Coronary artery (tissue), 2 donors: ENCODE results near the gene PKN2.
"Not testable (repeated sequence)": the region's sequence is repeated elsewhere in the genome, so short reads cannot be mapped to it uniquely, and the experiment has no call there.

ENCODE experiments used
- DNase-seq: peaks from one replicate; pipeline ENCODE4 v3.0.0-alpha.2; 2017; ENCODE audit warnings: low spot score
- H3K27ac ChIP-seq, 2 donors: fragments of 200-600 bp; sonication (generic); one replicate each; pipeline ENCODE4 v1.5.1; 2016 to 2019
- H3K4me3 ChIP-seq: fragments of 200-600 bp; sonication (generic); 2 replicates; pipeline ENCODE4 v1.5.1; 2016; ENCODE audit warnings: mild to moderate bottlenecking, moderate library complexity
- TF ChIP-seq, protein P1 (sequence below): fragments of 200-600 bp; sonication (generic); IDR thresholded peaks from one replicate; pipeline ENCODE4 v1.5.1; 2019; ENCODE audit warnings: antibody characterized with exemption

The PKN2 gene

DNA sequence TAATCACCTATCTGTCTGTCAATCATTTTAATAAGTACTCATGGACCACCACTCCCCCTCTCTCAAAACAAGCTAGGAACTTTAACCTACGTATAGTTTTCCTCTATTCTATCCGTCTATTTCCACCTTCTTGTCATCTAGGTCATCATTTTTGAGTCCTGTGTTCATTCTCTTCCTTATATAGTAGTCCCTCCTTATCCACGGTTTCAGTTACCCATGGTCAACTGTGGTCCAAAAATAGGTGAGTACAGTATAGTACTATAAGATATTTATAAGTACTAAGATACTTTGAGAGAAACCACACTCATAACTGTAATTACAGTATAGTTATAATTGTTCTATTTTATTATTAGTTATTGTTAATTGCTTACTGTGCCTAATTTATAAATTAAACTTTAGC is 7.5 kb downstream of the PKN2 start:
- DNase-seq: no peak
- Histone ChIP-seq H3K27ac (no peak overlapping the region), H3K4me3 (no peak overlapping the region)
- TF ChIP-seq, protein P1, sequence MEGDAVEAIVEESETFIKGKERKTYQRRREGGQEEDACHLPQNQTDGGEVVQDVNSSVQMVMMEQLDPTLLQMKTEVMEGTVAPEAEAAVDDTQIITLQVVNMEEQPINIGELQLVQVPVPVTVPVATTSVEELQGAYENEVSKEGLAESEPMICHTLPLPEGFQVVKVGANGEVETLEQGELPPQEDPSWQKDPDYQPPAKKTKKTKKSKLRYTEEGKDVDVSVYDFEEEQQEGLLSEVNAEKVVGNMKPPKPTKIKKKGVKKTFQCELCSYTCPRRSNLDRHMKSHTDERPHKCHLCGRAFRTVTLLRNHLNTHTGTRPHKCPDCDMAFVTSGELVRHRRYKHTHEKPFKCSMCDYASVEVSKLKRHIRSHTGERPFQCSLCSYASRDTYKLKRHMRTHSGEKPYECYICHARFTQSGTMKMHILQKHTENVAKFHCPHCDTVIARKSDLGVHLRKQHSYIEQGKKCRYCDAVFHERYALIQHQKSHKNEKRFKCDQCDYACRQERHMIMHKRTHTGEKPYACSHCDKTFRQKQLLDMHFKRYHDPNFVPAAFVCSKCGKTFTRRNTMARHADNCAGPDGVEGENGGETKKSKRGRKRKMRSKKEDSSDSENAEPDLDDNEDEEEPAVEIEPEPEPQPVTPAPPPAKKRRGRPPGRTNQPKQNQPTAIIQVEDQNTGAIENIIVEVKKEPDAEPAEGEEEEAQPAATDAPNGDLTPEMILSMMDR: no peak

DNA sequence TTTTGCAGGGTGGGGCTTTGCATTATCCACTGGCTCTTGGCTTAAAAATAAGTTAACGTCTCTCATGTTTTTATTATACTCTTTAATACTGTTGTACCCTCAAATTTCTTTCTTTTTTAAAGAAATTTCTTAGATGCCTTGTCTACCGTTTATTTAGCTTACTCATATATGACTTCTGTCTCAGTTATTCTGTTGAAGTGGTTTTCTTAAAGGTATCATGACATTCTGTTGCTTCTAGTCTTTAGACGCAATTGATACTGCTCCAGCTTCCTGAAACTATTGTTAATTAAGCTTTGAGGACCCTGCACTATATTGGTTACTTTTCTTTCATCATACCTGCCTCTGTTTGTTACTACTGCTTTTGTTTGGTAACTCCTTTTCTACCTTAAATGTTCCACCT is 11.7 kb downstream of the PKN2 start:
- Histone ChIP-seq H3K27ac (no peak overlapping the region), H3K4me3 (no peak overlapping the region)
- DNase-seq: no peak
- TF ChIP-seq, protein P1: no peak

DNA sequence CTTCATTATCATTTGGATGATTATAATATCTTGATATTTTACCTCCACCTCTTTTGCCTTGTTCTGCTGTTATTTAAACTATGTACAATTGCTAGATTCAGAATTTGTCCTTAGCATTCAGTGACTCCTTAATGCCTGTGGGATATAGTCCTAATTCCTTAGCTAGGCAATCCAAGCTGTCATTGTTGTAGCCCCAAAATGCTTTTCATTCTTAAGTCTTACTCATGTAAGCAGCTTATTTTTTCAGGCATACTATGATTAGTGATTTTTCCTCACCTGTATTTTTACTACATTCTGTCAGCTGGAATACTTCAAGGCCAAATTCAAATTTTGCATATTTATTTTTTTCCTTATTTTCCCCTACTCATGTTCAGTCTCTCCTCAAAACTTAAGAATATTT is 13.4 kb downstream of the PKN2 start:
- TF ChIP-seq, protein P1: no peak
- no peak overlapping the region for H3K4me3 ChIP-seq
- H3K27ac ChIP-seq: no peak overlapping the region
- no peak for DNase-seq

DNA sequence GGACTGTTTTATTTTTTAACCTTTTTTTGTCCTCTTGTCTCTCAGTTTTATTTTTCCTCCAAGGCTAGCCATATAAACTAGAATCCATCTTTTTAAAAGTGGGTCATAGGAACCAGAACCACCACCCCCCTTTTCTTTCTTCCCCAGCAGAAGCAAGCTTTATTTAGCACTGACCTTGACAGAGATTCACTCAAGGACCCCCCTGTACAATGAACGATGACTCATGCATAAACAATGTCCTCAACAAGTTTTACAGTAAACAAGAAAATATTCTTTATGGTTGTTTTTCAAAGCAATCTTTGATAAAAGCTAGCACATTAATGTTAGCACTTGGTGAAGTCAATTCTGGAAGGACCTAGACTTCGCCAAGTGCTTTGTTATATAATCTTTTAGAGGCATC is 14.1 kb downstream of the PKN2 start:
- H3K4me3 ChIP-seq: no peak overlapping the region
- no peak for DNase-seq
- TF ChIP-seq, protein P1: no peak

DNA sequence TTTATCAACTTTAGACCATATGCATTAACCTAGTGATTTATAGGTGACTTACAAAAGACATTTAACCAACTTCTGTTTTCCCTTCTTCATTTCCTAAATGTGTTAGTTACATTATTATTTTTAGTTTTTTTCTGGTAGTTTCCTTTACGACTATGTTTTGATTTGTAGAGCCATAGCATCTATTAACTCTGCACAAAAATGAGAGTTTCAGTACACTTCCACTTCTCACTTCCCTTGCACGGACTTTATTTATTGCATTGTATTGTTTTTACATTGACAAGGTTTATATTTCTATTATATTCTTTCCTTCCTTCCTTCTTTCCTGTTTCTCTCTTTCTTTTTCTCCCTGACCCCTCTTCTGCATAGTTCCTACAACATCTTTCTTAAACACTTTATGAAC is 14.7 kb downstream of the PKN2 start:
- Histone ChIP-seq H3K4me3 (no peak overlapping the region), H3K27ac (no peak overlapping the region)
- TF ChIP-seq, protein P1: no peak
- DNase-seq: no peak

More for the DNA sequence above, 14.1 kb downstream of the PKN2 start:
- H3K27ac ChIP-seq: no peak overlapping the region

DNA sequence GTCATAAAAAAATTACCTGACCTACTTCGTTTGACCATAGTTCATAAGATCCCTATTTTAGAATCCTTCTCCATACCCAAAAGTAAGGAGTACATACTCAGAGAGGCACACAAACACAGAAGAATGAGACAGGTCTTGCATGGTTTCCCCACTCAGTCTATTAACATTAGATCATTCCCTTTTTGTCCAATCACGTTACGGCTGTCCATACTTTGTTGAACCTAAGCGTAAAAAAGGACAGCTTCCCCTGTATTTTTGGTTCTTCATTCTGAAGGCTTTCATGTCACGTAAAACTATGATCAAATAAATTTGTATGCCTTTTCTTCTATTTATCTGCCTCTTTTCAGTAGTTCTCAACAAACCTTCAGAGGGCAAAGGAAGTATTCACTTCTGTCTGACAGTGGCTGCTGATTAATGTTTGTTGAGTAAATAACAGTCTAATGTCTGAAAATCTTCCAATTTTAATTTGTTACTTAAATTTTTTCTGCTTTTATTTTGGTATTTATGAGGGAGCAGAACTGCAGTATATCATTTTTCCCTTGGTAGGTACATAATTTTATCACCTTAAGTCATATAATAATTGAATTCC is 16.4 kb downstream of the PKN2 start:
- Histone ChIP-seq H3K27ac (no peak overlapping the region), H3K4me3 (no peak overlapping the region)
- TF ChIP-seq, protein P1: no peak
- no peak for DNase-seq

DNA sequence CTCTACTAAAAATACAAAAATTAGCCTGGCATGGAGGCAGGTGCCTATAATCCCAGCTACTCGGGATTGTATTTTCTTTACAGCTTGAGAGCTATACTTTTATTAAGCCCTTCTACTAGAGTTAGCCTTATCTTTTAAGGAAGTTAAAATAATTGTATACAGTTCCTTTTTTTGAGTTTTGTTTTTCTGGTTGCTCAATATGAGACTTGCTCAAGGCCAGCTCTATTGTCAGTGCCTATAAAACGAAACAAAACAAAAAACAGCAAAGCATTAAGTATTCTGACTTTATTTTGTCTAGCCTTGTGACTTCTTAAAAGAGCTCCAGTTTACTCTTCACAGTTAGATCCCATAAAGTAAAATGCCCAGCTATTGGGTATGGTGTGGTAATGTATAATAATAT is 17.2 kb downstream of the PKN2 start:
- no peak overlapping the region for H3K4me3 ChIP-seq
- H3K27ac ChIP-seq: no peak overlapping the region
- TF ChIP-seq, protein P1: no peak
- DNase-seq: no peak

DNA sequence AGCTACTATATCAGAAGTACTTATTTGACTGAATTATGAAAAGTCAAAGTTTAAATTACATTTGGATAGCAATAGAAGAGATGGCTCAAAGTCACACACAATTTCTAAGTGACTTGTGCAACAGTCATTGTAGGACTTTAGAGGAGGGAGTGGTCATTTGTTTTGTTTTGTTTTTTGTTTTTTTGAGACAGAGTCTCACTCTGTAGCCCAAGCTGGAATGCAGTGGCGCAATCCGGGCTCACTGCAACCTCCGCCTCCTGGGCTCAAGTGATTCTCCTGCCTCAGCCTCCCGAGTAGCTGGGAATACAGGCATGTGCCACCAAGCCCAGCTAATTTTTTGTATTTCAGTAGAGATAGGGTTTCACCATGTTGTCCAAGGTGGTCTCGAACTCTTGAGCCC is 17.7 kb downstream of the PKN2 start:
- not testable (repeated sequence) for H3K4me3 ChIP-seq

More for the DNA sequence above, 17.7 kb downstream of the PKN2 start:
- H3K27ac ChIP-seq, DNase-seq: not testable (repeated sequence)
